Caco-2 (cell line): ENCODE data around the gene ZSCAN26. TPM values are rescaled to one million over a fixed set of nuclear protein-coding genes. Genes with fewer than 3 reads are reported as not detected.
A peak's percentile ranks its signal among the peaks of the same experiment; 100 is the strongest.

Source experiments
- BruUV-seq: library from RNA; stranded (reverse); fragments of 400-500 nt; replicated peaks from 2 replicates; lab custom pipeline; 2021; lab: Mats Ljungman, UMichigan
- CTCF ChIA-PET: fragments of 300-600 bp; sonication (Branson Sonifier 250); formaldehyde crosslinking; loops from one replicate; lab custom pipeline; 2022; ENCODE audit warnings: antibody characterized with exemption; lab: Charles Lee
- POLR2A ChIA-PET: fragments of 300-600 bp; sonication (Branson Sonifier 250); formaldehyde crosslinking; loops from one replicate; lab custom pipeline; 2022; ENCODE audit warnings: antibody characterized with exemption; lab: Charles Lee
- DNase-seq, 2 experiments: peaks; one replicate each; pipeline versions ENCODE4 v3.0.0 to v3.0.0-alpha.2; 2020 to 2022
- H3K27me3 ChIP-seq: replicated peaks from 2 replicates; pipeline ENCODE4 v1.6.0; 2011; ENCODE audit warnings: low read length; ENCODE audit not compliant: control insufficient read depth, insufficient read depth
- H3K36me3 ChIP-seq: 2 replicates; pipeline ENCODE4 v1.5.1; 2011; ENCODE audit warnings: low read length; ENCODE audit not compliant: control insufficient read depth, insufficient read depth
- H3K4me1 ChIP-seq: fragments of 250-450 bp; sonication (Bioruptor Pico); 2 replicates; pipeline ENCODE4 v1.5.1; 2020; ENCODE audit warnings: mild to moderate bottlenecking
- H3K4me3 ChIP-seq: 2 replicates; pipeline ENCODE4 v1.5.1; 2011; ENCODE audit warnings: low read depth, mild to moderate bottlenecking, control low read depth, low read length
- H3K9me3 ChIP-seq: fragments of 250-450 bp; sonication (Bioruptor Pico); 2 replicates; pipeline ENCODE4 v1.5.1; 2020; ENCODE audit warnings: mild to moderate bottlenecking, moderate library complexity
- H3K27ac Mint-ChIP-seq: one replicate; pipeline ENCODE4 v1.8.0; 2022; ENCODE audit warnings: mixed read lengths; ENCODE audit not compliant: unreplicated experiment
- H3K27me3 Mint-ChIP-seq: one replicate; pipeline ENCODE4 v1.8.0; 2022; ENCODE audit warnings: mixed read lengths; ENCODE audit not compliant: insufficient read depth, unreplicated experiment
- H3K36me3 Mint-ChIP-seq: one replicate; pipeline ENCODE4 v1.8.0; 2022; ENCODE audit warnings: mild to moderate bottlenecking, mixed read lengths; ENCODE audit not compliant: insufficient read depth, unreplicated experiment
- H3K4me1 Mint-ChIP-seq: one replicate; pipeline ENCODE4 v1.8.0; 2022; ENCODE audit warnings: low read depth, mixed read lengths; ENCODE audit not compliant: unreplicated experiment
- H3K4me3 Mint-ChIP-seq: one replicate; pipeline ENCODE4 v1.8.0; 2022; ENCODE audit warnings: mild to moderate bottlenecking, moderate library complexity, mixed read lengths; ENCODE audit not compliant: unreplicated experiment
- H3K9me3 Mint-ChIP-seq: one replicate; pipeline ENCODE4 v1.8.0; 2022; ENCODE audit warnings: mixed read lengths; ENCODE audit not compliant: unreplicated experiment
- intact Hi-C: fragments of 100-400 bp; cut with micrococcal nuclease; formaldehyde crosslinking; loops from one replicate; pipeline ENCODE4 v1.10.0; 2022; ENCODE audit not compliant: unreplicated experiment
- total RNA-seq: library from RNA; stranded (reverse); gene quantifications from 2 replicates; pipeline ENCODE4 v1.2.3, GENCODE V29; 2022
- TF ChIP-seq, protein P1 (sequence below), 2 experiments: fragments of 200-600 bp in 1 of 2; IDR thresholded peaks; 1 replicate in 1 of 2; 2 replicates in 1 of 2; pipeline versions ENCODE4 v1.5.1 to v1.8.0; 2011 to 2022; ENCODE audit warnings: antibody characterized with exemption in 1 of 2, control low read depth in 1 of 2, inconsistent platforms in 1 of 2, low read depth in 1 of 2, low read length in 1 of 2, mild to moderate bottlenecking in 1 of 2, moderate library complexity in 1 of 2; ENCODE audit not compliant: insufficient read depth in 1 of 2, severe bottlenecking in 1 of 2, unreplicated experiment in 1 of 2

The ZSCAN26 gene
- total RNA-seq, 1 experiment from 2014 or later, result 7.2 TPM

DNA sequence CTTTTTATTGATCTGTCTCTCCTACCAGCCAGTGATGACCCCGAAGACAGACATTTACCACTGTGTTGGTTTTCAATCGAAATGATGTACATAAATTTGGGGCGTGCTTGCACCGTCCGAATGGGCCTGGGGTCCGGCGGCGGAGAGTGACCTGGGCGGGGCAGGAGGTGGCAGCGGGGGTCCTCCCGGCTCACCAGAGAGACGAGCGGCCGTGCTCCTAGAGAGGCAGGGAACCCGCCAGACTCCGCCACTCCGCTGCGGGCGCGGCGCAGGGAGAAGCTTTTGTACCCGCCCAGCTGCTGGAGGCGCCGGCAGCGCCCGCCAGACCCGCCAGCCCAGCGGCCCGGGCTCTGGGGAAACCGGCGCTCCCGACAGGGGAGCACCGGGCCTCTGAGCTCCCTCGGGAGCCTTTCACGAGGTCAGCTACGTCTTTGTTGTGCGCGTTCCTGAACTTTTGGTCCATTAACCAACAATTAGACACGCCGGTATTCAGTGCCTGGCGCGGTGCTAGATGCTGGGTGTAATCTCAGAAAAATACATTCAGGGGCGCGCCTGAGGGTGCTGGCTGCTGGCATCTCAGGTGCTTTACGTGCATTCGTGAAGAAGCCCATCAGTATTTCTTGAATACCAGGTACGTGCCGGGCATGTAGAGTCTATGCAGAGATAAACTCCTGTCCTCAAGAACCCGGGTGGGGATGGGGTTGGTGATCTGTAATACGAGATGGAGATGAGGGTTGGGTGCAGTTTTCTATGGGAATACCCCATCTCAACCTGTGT lies 14.5 kb downstream of the ZSCAN26 start, which contains the start of gene PGBD1:
TSS of gene PGBD1 (plus strand) at position 285 of the 777 bp plus-strand sequence. CDS start 2,242 bp downstream, outside the sequence.
- no peaks in the 10 kb centered on the region; the same call in 1 of the 2 replicates for H3K36me3 ChIP-seq
- peaks cover 10% of the 10 kb centered on the region for H3K4me1 Mint-ChIP-seq
- H3K4me3 ChIP-seq, result peak within 1 kb of the TSS; percentile 74
- peak within 1 kb of the TSS; percentile 85 for H3K4me3 Mint-ChIP-seq
- no peaks in the 10 kb centered on the region for H3K27me3 Mint-ChIP-seq
- H3K4me1 ChIP-seq, result 0 out of 2 replicates have a peak, but pooled peaks cover 4% of the 10 kb centered on the region
- BruUV-seq, result no TSS peak
- H3K27me3 ChIP-seq, result no peaks in the 10 kb centered on the region
- H3K9me3 ChIP-seq, result no peaks in the 10 kb centered on the region
- no peak within 1 kb of the TSS for H3K27ac Mint-ChIP-seq
- H3K36me3 Mint-ChIP-seq, result peaks cover 4% of the 10 kb centered on the region
- ChIA-PET CTCF (interaction anchor here (1.0 to 2.2 kb wide), 2 partner anchors 75 to 102 kb away, joined by 3 to 14 read pairs; no protein-coding TSS in a partner anchor), POLR2A (interaction anchor here (0.5 to 0.7 kb wide), 5 partner anchors 14 to 1109 kb away, joined by 3 to 6 read pairs (median 4); partner anchors contain the start of gene ZSCAN26)
- H3K9me3 Mint-ChIP-seq, result no peaks in the 10 kb centered on the region
- intact Hi-C loops, result loop anchor here (1.0 to 5.0 kb wide), 5 partner anchors 14 to 102 kb away; partner anchors contain the start of genes ZKSCAN3, ZKSCAN4, ZSCAN26 and ZSCAN31
- peak; percentile 81 to 84 for DNase-seq
- TF ChIP-seq, protein P1, sequence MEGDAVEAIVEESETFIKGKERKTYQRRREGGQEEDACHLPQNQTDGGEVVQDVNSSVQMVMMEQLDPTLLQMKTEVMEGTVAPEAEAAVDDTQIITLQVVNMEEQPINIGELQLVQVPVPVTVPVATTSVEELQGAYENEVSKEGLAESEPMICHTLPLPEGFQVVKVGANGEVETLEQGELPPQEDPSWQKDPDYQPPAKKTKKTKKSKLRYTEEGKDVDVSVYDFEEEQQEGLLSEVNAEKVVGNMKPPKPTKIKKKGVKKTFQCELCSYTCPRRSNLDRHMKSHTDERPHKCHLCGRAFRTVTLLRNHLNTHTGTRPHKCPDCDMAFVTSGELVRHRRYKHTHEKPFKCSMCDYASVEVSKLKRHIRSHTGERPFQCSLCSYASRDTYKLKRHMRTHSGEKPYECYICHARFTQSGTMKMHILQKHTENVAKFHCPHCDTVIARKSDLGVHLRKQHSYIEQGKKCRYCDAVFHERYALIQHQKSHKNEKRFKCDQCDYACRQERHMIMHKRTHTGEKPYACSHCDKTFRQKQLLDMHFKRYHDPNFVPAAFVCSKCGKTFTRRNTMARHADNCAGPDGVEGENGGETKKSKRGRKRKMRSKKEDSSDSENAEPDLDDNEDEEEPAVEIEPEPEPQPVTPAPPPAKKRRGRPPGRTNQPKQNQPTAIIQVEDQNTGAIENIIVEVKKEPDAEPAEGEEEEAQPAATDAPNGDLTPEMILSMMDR (IDR thresholded peaks at IDR 0.05; ENCODE audit: insufficient read depth in 1 of 2, low read depth in 1 of 2, low read length in 1 of 2, severe bottlenecking in 1 of 2, unreplicated experiment in 1 of 2), result no peak

DNA sequence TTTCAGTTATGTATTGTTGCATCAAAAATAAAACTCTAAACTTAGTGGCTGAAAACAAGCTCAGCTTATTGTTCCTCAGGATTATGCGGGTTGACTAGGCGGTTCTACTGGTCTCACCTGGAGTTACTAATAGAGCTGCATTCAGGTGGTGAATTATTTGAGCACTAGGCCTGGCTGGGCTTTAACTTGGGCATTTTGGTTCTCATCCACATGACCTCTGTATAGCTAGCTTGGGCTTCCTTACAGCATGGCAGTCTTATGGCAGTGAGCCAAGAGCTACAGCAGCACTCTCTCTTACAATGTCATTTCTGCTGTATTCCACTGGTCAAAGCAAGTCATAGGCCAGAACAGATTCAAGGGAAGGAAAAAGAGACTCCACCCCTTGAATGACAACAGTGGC lies 16.0 kb downstream of the ZSCAN26 start:
- H3K36me3 ChIP-seq, result no peaks in the 10 kb centered on the region; the same call in 1 of the 2 replicates
- H3K27me3 ChIP-seq, result no peaks in the 10 kb centered on the region
- ChIA-PET POLR2A (no interaction called here), CTCF (interaction anchor here (0.9 kb wide), 1 partner anchor 73 kb away, joined by 3 read pairs; no protein-coding TSS in a partner anchor)
- 0 out of 2 replicates have a peak, but pooled peaks cover 4% of the 10 kb centered on the region for H3K4me1 ChIP-seq
- Mint-ChIP-seq H3K27me3 (no peaks in the 10 kb centered on the region), H3K4me3 (no peak overlapping the region), H3K9me3 (no peaks in the 10 kb centered on the region), H3K36me3 (peaks cover 9% of the 10 kb centered on the region), H3K27ac (no peak overlapping the region), H3K4me1 (peaks cover 10% of the 10 kb centered on the region)
- no peak for DNase-seq
- BruUV-seq, result no TSS peak
- TF ChIP-seq, protein P1 (IDR thresholded peaks at IDR 0.05; ENCODE audit: insufficient read depth in 1 of 2, low read depth in 1 of 2, low read length in 1 of 2, severe bottlenecking in 1 of 2, unreplicated experiment in 1 of 2), result no peak
- H3K9me3 ChIP-seq, result no peaks in the 10 kb centered on the region
- H3K4me3 ChIP-seq, result no peak overlapping the region
- intact Hi-C loops, result loop anchor here (5.0 kb wide), 1 partner anchor 54 kb away; the partner anchor contains the start of gene ZSCAN31

DNA sequence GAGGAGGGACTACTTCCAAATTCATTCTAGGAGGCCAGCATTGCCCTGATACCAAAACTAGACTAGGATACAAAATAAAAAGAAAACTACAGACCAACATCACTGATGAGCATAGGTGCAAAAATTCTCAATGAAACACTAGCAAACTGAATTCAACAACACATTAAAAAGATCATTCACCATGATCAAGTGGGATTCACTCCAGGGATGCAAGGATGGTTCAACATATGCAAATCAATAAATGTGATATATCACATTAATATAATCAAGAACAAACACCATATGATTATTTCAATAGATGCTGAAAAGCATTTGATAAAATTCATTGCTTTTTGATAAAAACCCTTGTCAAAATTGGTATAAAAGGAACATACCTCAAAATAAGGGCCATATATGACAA lies 24.6 kb downstream of the ZSCAN26 start:
- CTCF ChIA-PET, result no interaction called here
- H3K27me3 Mint-ChIP-seq, result no peaks in the 10 kb centered on the region
- Histone ChIP-seq H3K9me3 (no peaks in the 10 kb centered on the region), H3K36me3 (no peaks in the 10 kb centered on the region), H3K4me3 (no peak overlapping the region), H3K4me1 (no peaks in the 10 kb centered on the region), H3K27me3 (no peaks in the 10 kb centered on the region)
- H3K4me3 Mint-ChIP-seq, result no peak overlapping the region
- no peak for DNase-seq
- H3K4me1 Mint-ChIP-seq, result no peaks in the 10 kb centered on the region
- BruUV-seq, result no TSS peak
- H3K9me3 Mint-ChIP-seq, result no peaks in the 10 kb centered on the region
- intact Hi-C loops, result no loop called here
- no peak overlapping the region for H3K27ac Mint-ChIP-seq
- TF ChIP-seq, protein P1 (IDR thresholded peaks at IDR 0.05; ENCODE audit: insufficient read depth in 1 of 2, low read depth in 1 of 2, low read length in 1 of 2, severe bottlenecking in 1 of 2, unreplicated experiment in 1 of 2), result no peak
- H3K36me3 Mint-ChIP-seq, result peaks cover 4% of the 10 kb centered on the region
- POLR2A ChIA-PET, result no interaction called here
